Measurements from ENCODE around the gene UBASH3B.
A peak's percentile ranks its signal among the peaks of the same experiment; 100 is the strongest.

Gene UBASH3B

DNA sequence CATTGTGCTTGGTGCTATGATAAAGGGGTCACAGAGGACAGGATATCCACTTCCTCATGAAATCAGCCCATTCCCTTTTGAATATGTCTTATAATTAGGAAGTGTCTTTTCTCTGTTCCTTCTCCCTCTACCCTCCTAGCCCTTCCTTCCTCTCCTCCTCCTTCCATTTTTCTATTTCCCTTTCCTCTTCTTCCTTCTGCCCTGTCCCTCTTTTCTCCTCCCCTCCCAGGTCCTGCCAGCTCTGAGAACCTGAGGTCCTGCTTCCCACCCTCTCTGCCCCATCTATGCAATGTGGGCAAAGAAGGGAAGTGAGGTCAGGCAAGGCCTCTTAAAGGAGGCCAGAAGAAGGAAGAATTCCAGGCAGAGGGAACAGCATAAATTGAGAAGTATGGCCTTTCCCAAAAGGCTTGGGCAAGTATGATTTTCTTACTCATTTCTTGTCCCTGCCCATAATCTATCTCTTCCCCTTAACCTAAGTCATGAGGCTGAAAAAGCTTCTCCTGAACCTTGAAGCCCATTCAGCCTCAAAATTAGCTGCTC lies 7.7 kb upstream of the UBASH3B start:
- H3K4me3 ChIP-seq (ENCODE audit: low read depth, low read length) = no peak overlapping the region
- no peak for DNase-seq (ENCODE audit: low read depth)
- TF ChIP-seq CTCF (IDR thresholded peaks at IDR 0.05; ENCODE audit: low read depth, low read length, missing control alignments) = no peak

DNA sequence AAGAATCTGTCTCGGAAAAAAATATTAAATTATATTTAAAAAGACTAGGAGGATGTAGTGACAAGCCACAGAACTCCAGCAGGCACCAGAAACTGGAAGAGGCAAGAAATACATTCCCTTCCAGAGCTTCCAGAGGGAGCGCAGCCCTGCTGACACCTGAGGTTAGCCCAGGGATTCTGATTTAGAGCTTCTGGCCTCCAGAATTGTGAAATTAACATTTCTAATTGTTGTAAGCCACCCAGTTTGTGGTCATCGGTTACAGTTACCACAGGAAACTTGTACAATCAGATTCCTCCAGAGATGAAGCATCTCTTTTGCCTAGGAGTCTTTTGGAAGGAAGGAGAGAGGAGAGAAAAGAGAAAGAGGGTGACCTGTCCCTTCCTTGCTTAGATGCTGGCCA lies 6.4 kb upstream of the UBASH3B start:
- no peak for DNase-seq (ENCODE audit: low read depth)
- no peak overlapping the region for H3K4me3 ChIP-seq (ENCODE audit: low read depth, low read length)
- no peak for TF ChIP-seq CTCF (IDR thresholded peaks at IDR 0.05; ENCODE audit: low read depth, low read length, missing control alignments)

GRCh38 chr11:122650619-122651018 lies 4.9 kb upstream of the UBASH3B start:
- no peak for DNase-seq (ENCODE audit: low read depth)
- no peak for TF ChIP-seq CTCF (IDR thresholded peaks at IDR 0.05; ENCODE audit: low read depth, low read length, missing control alignments)
- no peak overlapping the region for H3K4me3 ChIP-seq (ENCODE audit: low read depth, low read length)

DNA sequence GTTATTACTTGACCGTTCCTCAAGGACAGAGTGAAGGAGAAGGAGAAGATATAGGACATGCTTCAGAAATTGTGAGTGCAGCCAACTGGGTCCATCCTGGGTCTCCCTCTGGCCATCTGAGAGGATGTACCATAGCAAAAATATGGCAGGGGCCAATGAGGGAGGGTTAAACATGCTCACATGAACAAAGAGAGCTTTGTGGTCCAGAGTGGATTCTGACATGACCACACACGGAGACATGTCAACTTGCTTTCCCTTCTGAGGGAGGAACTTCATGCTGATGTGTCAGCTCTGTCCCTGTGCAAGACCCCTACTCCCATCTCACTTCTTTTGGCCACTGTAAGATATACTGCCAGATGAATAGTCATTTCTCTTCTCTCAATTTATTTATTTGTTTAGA lies 3.0 kb upstream of the UBASH3B start:
- H3K4me3 ChIP-seq (ENCODE audit: low read depth, low read length) = no peak overlapping the region
- DNase-seq (ENCODE audit: low read depth) = no peak
- no peak for TF ChIP-seq CTCF (IDR thresholded peaks at IDR 0.05; ENCODE audit: low read depth, low read length, missing control alignments)

DNA sequence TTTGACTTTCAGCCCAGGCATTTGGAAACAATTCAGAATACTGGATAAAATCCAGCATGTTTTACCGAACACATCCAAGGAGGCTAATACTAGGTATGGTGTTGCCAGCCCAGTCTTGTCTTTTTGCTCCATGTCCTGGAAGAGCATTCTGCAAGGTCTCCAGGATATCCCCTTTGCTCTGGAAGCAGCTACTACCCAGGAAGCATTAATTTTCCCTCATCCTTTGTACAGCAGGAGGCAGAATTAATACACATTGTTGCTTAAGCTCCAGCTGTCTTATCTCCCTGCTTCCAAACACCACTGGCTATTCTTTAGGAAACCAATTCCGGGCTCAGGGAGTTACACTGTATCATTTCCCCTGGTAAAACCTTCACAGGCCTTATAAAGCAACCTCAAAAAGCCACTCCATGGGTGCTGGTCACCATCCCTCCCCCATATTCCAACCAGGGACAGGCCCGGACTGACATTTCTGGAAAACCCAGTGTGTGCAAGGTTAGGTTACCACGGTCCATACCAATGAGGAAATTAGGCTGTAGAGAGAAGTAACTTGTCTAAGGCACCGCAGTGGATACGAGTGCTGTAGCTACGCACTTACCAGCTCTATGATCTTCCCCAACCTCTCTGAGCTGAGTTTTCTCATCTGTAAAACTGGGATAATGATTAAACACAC lies 1.5 kb upstream of the UBASH3B start:
- no peak overlapping the region for H3K4me3 ChIP-seq (ENCODE audit: low read depth, low read length)
- DNase-seq (ENCODE audit: low read depth) = no peak
- TF ChIP-seq CTCF (IDR thresholded peaks at IDR 0.05; ENCODE audit: low read depth, low read length, missing control alignments) = no peak

- peak overlapping the region; percentile 75 for H3K4me3 ChIP-seq (ENCODE audit: low read depth, low read length)
- DNase-seq (ENCODE audit: low read depth) = no peak
- no peak for TF ChIP-seq CTCF (IDR thresholded peaks at IDR 0.05; ENCODE audit: low read depth, low read length, missing control alignments)
Observed at GRCh38 chr11:122656073-122656630, 630 bp downstream of the UBASH3B start.

Measured in GM12864 (cell line).